ENCODE measurements around the gene KISS1R. TPM values are rescaled to one million over a fixed set of nuclear protein-coding genes. Genes with fewer than 3 reads are reported as not detected.

Gene KISS1R
- polyA plus RNA-seq, 2 donors: 0.01 TPM; not detected in 1

DNA sequence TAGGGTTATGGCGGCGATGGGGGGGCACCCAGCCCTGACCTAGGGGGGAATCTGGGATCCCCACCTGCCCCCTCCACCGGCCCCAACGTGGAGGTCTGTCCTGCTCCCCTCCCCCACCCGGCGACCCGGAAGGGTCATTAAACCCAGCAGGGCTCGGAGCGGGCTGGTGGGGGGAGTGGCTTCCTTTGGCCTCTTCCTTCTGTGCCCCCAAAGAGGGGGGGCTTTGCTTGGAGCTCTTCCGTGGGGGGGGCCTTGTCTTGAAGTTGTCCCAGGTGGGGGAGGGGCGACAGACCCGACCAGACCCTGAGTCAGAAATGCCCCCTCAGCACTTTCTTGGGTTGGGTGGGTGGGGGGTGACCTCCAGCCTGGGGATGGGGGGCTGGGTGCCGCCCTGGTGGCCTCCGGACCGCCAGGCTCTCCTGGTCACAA, 10.2 kb downstream of the KISS1R start:
- peak overlapping the region; percentile 26 to 35 for H3K27ac ChIP-seq (ENCODE audit: low read depth in 2 of 2, low read length in 1 of 2)
- peaks cover 0 to 4% of the 10 kb centered on the region in 2 donors for H3K36me3 ChIP-seq (ENCODE audit: control insufficient read depth in 2 of 2, insufficient read depth in 2 of 2, low read length in 1 of 2)
- H3K4me1 ChIP-seq (ENCODE audit: control insufficient read depth in 2 of 2, insufficient read depth in 2 of 2, low read length in 1 of 2): peaks cover 3 to 9% of the 10 kb centered on the region in 2 donors
- WGBS, 2 donors: 19 to 21% methylated on average over 15 of the region's 15 CpGs
- H3K27me3 ChIP-seq (ENCODE audit: control insufficient read depth in 1 of 2, insufficient read depth in 2 of 2, low read length in 2 of 2): no peaks in the 10 kb centered on the region
- H3K4me3 ChIP-seq (ENCODE audit: low read depth in 1 of 2, low read length in 2 of 2): peak overlapping the region in 1 of 2 donors; percentile 83
- no peaks in the 10 kb centered on the region for H3K9me3 ChIP-seq (ENCODE audit: control insufficient read depth in 2 of 2, insufficient read depth in 1 of 2, low read depth in 1 of 2, low read length in 1 of 2)

DNA sequence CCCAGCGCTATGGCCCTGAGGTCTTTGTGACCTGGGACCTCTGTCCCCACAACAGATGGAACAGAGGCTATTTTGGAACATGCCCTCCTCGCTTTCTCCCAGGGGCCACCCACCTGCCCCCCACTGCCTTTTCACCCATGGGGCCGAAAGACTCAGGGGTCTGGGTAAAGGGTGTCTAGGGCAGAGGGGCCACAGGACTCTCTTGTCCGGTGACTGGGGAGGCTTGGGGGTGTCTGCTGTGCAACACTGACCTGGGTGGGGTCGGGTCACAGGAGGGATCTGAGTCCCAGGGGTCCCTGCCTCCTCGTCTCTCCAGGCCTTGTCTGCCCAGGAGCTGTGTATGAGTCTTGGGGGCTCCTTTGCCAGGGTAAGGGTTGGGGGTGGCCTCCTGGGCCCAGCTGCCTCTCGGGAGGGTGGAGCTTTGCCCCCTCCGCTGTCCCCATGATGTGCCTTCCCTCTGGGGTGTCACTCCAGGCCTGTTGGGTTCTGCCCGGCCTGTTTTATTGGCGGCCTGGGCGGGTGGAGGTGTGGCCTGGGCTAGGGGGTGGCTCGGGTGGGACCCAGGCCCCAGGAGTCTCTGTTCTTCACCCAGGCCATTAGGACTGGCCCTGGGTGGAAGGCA, 10.8 kb downstream of the KISS1R start:
- WGBS, 2 donors: 73 to 79% methylated on average over 12 of the region's 12 CpGs
- Histone ChIP-seq H3K4me1 (ENCODE audit: control insufficient read depth in 2 of 2, insufficient read depth in 2 of 2, low read length in 1 of 2) (peaks cover 3 to 13% of the 10 kb centered on the region in 2 donors), H3K9me3 (ENCODE audit: control insufficient read depth in 2 of 2, insufficient read depth in 1 of 2, low read depth in 1 of 2, low read length in 1 of 2) (no peaks in the 10 kb centered on the region), H3K4me3 (ENCODE audit: low read depth in 1 of 2, low read length in 2 of 2) (no peak overlapping the region), H3K36me3 (ENCODE audit: control insufficient read depth in 2 of 2, insufficient read depth in 2 of 2, low read length in 1 of 2) (peaks cover 0 to 4% of the 10 kb centered on the region in 2 donors), H3K27me3 (ENCODE audit: control insufficient read depth in 1 of 2, insufficient read depth in 2 of 2, low read length in 2 of 2) (no peaks in the 10 kb centered on the region), H3K27ac (ENCODE audit: low read depth in 2 of 2, low read length in 1 of 2) (peak overlapping the region in 1 of 2 donors; percentile 11)

DNA sequence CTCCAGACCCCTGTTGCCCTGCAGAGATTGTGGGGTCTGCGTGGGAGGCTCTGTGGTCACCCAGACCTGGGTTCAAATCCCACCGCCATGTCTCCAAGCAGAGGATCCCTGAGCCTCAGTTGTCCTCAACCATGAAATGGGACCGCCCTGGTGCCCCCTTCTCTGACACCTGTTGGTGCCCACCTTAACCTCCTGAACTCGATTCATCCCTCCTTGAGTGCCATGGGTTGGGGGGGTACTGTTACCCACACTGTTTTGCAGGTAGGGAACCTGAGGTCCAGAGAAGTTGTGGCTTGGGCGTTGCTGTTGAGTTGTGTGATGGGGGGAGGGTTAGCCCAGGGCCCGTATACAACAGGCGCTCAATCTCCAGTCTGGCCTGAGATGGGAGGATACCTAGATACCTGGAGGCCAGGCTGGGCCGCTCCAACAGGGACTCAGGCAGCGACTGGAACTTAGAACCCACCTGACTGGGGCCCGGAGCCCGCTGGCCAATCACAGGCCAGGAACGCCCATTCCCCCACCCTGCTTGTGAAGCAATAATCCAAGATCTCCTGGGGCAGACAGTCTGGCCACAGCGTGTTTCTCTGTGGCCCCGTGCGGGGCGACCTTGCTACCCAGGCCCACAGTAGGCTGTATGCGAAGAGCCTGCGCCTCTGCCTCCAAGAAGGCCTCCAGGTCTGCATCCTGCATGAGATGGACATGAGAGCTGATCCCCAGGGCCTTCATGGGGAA, 11.5 kb downstream of the KISS1R start:
- H3K27me3 ChIP-seq (ENCODE audit: control insufficient read depth in 1 of 2, insufficient read depth in 2 of 2, low read length in 2 of 2): no peaks in the 10 kb centered on the region
- 86 to 87% methylated on average over 18 of the region's 18 CpGs for WGBS, 2 donors
- no peak overlapping the region for H3K4me3 ChIP-seq (ENCODE audit: low read depth in 1 of 2, low read length in 2 of 2)
- H3K4me1 ChIP-seq (ENCODE audit: control insufficient read depth in 2 of 2, insufficient read depth in 2 of 2, low read length in 1 of 2): peaks cover 3 to 19% of the 10 kb centered on the region in 2 donors
- no peak overlapping the region for H3K27ac ChIP-seq (ENCODE audit: low read depth in 2 of 2, low read length in 1 of 2)
- peaks cover 0 to 4% of the 10 kb centered on the region in 2 donors for H3K36me3 ChIP-seq (ENCODE audit: control insufficient read depth in 2 of 2, insufficient read depth in 2 of 2, low read length in 1 of 2)
- no peaks in the 10 kb centered on the region for H3K9me3 ChIP-seq (ENCODE audit: control insufficient read depth in 2 of 2, insufficient read depth in 1 of 2, low read depth in 1 of 2, low read length in 1 of 2)

DNA sequence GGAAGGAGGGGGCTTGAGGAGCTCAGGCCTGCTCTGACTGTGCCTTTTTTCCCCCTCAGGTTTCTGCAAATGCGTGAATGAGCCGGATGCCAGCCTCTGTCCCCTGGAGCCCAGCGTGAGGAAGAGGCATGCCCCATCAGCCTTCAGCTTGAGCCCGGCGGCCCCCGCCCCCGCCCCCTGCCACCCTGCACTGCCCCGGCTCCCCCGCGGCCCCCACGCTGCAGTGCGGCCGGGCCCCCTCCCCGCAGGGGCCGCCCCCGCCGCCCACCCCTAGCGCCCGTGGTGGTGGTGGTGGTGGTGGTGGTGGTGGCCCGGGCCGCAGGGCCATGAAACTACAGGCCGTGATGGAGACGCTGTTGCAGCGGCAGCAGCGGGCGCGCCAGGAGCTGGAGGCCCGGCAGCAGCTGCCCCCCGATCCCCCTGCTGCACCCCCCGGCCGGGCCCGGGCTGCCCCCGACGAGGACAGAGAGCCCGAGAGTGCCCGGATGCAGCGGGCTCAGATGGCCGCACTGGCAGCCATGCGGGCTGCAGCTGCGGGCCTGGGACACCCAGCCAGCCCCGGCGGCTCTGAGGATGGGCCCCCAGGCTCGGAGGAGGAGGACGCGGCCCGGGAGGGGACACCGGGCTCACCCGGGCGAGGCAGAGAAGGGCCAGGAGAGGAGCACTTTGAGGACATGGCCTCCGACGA, 12.2 kb downstream of the KISS1R start:
- no peak overlapping the region for H3K27ac ChIP-seq (ENCODE audit: low read depth in 2 of 2, low read length in 1 of 2)
- no peaks in the 10 kb centered on the region for H3K9me3 ChIP-seq (ENCODE audit: control insufficient read depth in 2 of 2, insufficient read depth in 1 of 2, low read depth in 1 of 2, low read length in 1 of 2)
- no peaks in the 10 kb centered on the region for H3K27me3 ChIP-seq (ENCODE audit: control insufficient read depth in 1 of 2, insufficient read depth in 2 of 2, low read length in 2 of 2)
- H3K4me3 ChIP-seq (ENCODE audit: low read depth in 1 of 2, low read length in 2 of 2): no peak overlapping the region
- peaks cover 3 to 19% of the 10 kb centered on the region in 2 donors for H3K4me1 ChIP-seq (ENCODE audit: control insufficient read depth in 2 of 2, insufficient read depth in 2 of 2, low read length in 1 of 2)
- 94% methylated on average over 48 to 51 of the region's 51 CpGs for WGBS, 2 donors
- H3K36me3 ChIP-seq (ENCODE audit: control insufficient read depth in 2 of 2, insufficient read depth in 2 of 2, low read length in 1 of 2): peaks cover 0 to 4% of the 10 kb centered on the region in 2 donors

DNA sequence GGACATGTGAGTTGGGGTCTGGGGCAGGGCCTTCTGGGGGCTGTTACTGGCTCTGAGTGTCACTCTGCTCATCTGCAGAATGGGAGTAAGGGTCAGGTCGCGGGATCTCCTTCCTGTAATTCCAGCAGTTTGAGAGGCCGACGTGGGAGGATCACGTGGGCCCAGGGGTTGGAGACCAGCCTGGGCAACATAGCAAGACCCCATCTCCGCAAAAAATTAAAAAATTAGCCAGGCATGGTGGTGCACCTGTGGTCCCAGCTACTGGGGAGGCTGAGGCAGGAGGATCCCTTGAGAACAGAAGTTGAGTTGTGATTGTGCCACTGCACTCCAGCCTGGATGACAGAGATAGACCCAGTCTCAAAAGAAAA, 12.7 kb downstream of the KISS1R start:
- peaks cover 0 to 4% of the 10 kb centered on the region in 2 donors for H3K36me3 ChIP-seq (ENCODE audit: control insufficient read depth in 2 of 2, insufficient read depth in 2 of 2, low read length in 1 of 2)
- no peaks in the 10 kb centered on the region for H3K27me3 ChIP-seq (ENCODE audit: control insufficient read depth in 1 of 2, insufficient read depth in 2 of 2, low read length in 2 of 2)
- peaks cover under 1 to 15% of the 10 kb centered on the region in 2 donors for H3K4me1 ChIP-seq (ENCODE audit: control insufficient read depth in 2 of 2, insufficient read depth in 2 of 2, low read length in 1 of 2)
- H3K27ac ChIP-seq (ENCODE audit: low read depth in 2 of 2, low read length in 1 of 2): no peak overlapping the region
- H3K9me3 ChIP-seq (ENCODE audit: control insufficient read depth in 2 of 2, insufficient read depth in 1 of 2, low read depth in 1 of 2, low read length in 1 of 2): no peaks in the 10 kb centered on the region
- 96% methylated on average over 6 of the region's 6 CpGs for WGBS, 2 donors
- H3K4me3 ChIP-seq (ENCODE audit: low read depth in 1 of 2, low read length in 2 of 2): no peak overlapping the region

DNA sequence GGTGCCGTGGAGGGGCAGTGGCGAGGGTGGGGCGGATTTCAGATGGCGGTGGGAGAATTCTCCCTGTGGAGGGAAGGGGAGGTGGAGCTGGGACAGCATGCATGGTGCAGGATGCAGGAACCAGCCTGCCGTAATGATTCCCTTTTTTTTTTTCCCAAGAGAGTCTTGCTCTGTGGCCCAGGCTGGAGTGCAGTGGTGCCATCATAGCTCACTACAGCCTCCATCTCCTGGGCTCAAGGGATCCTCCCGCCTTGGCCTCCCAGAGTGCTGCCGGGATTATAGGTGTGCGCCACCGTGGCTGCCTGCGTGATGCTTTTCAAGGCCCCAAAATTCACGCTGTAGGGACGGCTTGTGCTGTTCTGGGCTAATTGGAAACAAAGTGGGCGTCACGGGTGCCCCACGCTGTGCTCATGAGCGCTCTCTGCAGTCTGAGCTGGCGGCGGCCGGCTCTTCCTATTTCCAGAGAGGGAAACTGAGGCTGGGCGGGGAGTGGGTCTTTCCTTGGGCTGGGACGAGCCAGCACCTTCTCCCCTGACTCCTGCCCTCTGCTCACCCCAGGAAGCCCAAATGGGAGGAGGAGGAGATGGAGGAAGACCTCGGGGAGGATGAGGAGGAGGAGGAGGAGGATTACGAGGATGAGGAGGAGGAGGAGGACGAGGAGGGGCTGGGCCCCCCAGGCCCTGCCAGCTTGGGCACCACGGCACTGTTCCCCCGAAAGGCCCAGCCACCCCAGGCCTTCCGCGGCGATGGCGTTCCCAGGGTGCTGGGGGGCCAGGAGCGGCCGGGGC, 14.9 kb downstream of the KISS1R start:
- no peak overlapping the region for H3K27ac ChIP-seq (ENCODE audit: low read depth in 2 of 2, low read length in 1 of 2)
- H3K27me3 ChIP-seq (ENCODE audit: control insufficient read depth in 1 of 2, insufficient read depth in 2 of 2, low read length in 2 of 2): no peaks in the 10 kb centered on the region
- H3K36me3 ChIP-seq (ENCODE audit: control insufficient read depth in 2 of 2, insufficient read depth in 2 of 2, low read length in 1 of 2): peaks cover 0 to 4% of the 10 kb centered on the region in 2 donors
- no peaks in the 10 kb centered on the region for H3K9me3 ChIP-seq (ENCODE audit: control insufficient read depth in 2 of 2, insufficient read depth in 1 of 2, low read depth in 1 of 2, low read length in 1 of 2)
- H3K4me1 ChIP-seq (ENCODE audit: control insufficient read depth in 2 of 2, insufficient read depth in 2 of 2, low read length in 1 of 2): peaks cover 0 to 18% of the 10 kb centered on the region in 2 donors
- 86 to 90% methylated on average over 29 to 32 of the region's 32 CpGs for WGBS, 2 donors
- no peak overlapping the region for H3K4me3 ChIP-seq (ENCODE audit: low read depth in 1 of 2, low read length in 2 of 2)

DNA sequence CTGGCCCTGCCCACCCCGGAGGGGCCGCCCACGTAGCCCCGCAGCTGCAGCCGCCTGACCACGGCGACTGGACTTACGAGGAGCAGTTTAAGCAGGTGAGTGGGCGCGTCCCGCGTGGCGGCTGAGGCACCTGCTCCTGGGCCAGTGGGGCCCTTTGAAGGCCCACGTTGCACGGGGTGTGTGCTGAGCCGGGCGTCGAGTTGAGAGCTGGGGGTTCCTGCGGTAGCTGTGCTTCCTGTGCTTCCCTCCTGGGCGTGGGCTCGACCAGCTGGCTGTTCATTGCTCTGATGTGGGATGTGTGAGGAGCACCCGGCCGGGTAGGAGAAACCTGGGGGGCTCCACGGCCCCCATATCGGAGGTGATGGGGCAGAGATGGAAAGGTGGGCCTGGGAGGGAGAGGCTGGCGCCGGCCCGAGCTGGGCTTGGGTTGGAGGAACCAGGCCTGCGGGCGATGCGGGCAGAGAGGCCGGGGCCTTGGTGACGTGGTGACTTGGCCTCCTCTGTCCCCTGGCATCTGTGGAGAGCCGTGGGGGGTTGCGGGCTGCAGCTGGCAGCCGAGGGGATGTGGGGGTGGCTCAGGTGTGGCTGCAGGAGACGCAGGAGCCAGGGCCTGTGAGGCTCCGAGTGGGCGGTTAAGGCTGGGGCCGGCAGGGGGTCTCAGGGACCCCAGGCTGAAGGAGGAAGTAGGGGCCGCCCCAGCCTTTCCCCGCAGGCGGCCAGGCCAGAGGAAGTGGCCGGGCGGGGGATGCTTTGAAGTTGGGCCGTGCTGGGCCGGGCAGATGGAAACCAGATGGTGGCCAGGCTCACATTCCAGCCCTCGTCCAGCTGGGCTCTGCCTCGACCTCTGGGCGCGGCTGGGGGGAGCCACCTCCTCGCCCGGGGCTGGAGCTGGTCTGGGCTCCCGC, 15.8 kb downstream of the KISS1R start:
- Histone ChIP-seq H3K4me3 (ENCODE audit: low read depth in 1 of 2, low read length in 2 of 2) (no peak overlapping the region), H3K4me1 (ENCODE audit: control insufficient read depth in 2 of 2, insufficient read depth in 2 of 2, low read length in 1 of 2) (peaks cover 0 to 18% of the 10 kb centered on the region in 2 donors), H3K9me3 (ENCODE audit: control insufficient read depth in 2 of 2, insufficient read depth in 1 of 2, low read depth in 1 of 2, low read length in 1 of 2) (no peaks in the 10 kb centered on the region), H3K27me3 (ENCODE audit: control insufficient read depth in 1 of 2, insufficient read depth in 2 of 2, low read length in 2 of 2) (no peaks in the 10 kb centered on the region), H3K36me3 (ENCODE audit: control insufficient read depth in 2 of 2, insufficient read depth in 2 of 2, low read length in 1 of 2) (peaks cover 0 to 4% of the 10 kb centered on the region in 2 donors), H3K27ac (ENCODE audit: low read depth in 2 of 2, low read length in 1 of 2) (peak overlapping the region in 1 of 2 donors; percentile 24)
- WGBS, 2 donors: 44 to 45% methylated on average over 50 to 54 of the region's 54 CpGs

DNA sequence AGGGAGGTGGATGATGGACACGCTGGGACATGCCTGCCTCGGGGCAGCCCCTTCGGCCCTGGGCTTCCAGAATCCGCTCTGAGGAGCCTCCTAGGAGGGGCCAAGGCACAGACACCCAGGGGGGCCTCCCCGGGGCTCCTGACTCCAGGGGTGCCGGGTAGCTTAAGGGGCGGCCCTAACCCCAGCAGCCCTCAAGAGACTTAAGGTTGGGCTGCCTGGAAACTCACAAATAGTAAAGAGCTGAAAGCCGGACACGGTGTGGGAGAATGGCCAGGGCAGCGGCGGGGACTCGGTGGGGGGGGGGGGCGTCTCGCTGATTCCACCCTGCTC, 16.4 kb downstream of the KISS1R start:
- H3K9me3 ChIP-seq (ENCODE audit: control insufficient read depth in 2 of 2, insufficient read depth in 1 of 2, low read depth in 1 of 2, low read length in 1 of 2): no peaks in the 10 kb centered on the region
- H3K27ac ChIP-seq (ENCODE audit: low read depth in 2 of 2, low read length in 1 of 2): no peak overlapping the region
- H3K36me3 ChIP-seq (ENCODE audit: control insufficient read depth in 2 of 2, insufficient read depth in 2 of 2, low read length in 1 of 2): peaks cover 0 to 6% of the 10 kb centered on the region in 2 donors
- no peak overlapping the region for H3K4me3 ChIP-seq (ENCODE audit: low read depth in 1 of 2, low read length in 2 of 2)
- WGBS, 2 donors: 45 to 53% methylated on average over 12 to 14 of the region's 14 CpGs
- H3K4me1 ChIP-seq (ENCODE audit: control insufficient read depth in 2 of 2, insufficient read depth in 2 of 2, low read length in 1 of 2): peaks cover 0 to 18% of the 10 kb centered on the region in 2 donors
- no peaks in the 10 kb centered on the region for H3K27me3 ChIP-seq (ENCODE audit: control insufficient read depth in 1 of 2, insufficient read depth in 2 of 2, low read length in 2 of 2)

Measured in esophagus (tissue), 2 donors.